HL-60 (cell line): ENCODE results near the gene ABCD1.

ENCODE experiments used
- DNase-seq, 2 experiments: peaks; one replicate each; pipeline ENCODE4 v3.0.0-alpha.2; 2010 to 2020; ENCODE audit warnings: low read depth in 1 of 2, low spot score in 1 of 2
- H3K27ac ChIP-seq: fragments of 250-450 bp; sonication (Bioruptor Pico); replicated peaks from 2 replicates; pipeline ENCODE4 v1.5.1; 2020; ENCODE audit warnings: mild to moderate bottlenecking, moderate library complexity
- H3K27me3 ChIP-seq: fragments of 250-450 bp; sonication (Bioruptor Pico); 2 replicates; pipeline ENCODE4 v1.5.1; 2021; ENCODE audit warnings: mild to moderate bottlenecking, moderate library complexity; ENCODE audit not compliant: insufficient read depth, poor library complexity, severe bottlenecking
- H3K4me3 ChIP-seq: replicated peaks from 2 replicates; pipeline ENCODE4 v1.5.1; 2011; ENCODE audit warnings: mild to moderate bottlenecking, control low read depth, low read length; ENCODE audit not compliant: insufficient read depth
- CTCF ChIP-seq: IDR thresholded peaks from one replicate; pipeline ENCODE4 v1.5.1; 2011; ENCODE audit warnings: low read length, control low read depth, inconsistent platforms; ENCODE audit not compliant: insufficient read depth
- GABPA ChIP-seq: IDR thresholded peaks from 2 replicates; pipeline ENCODE4 v1.6.1; 2012; ENCODE audit warnings: low read depth
- POLR2AphosphoS5 ChIP-seq: IDR thresholded peaks from 2 replicates; pipeline ENCODE4 v1.6.1; 2012; ENCODE audit warnings: low read depth
- REST ChIP-seq: IDR thresholded peaks from 2 replicates; pipeline ENCODE4 v1.6.1; 2012; ENCODE audit warnings: low read depth; ENCODE audit not compliant: insufficient replicate concordance
- SPI1 ChIP-seq: IDR thresholded peaks from 2 replicates; pipeline ENCODE4 v1.6.1; 2012; ENCODE audit warnings: low read depth, mild to moderate bottlenecking, borderline replicate concordance

The ABCD1 gene

GRCh38 chrX:153735274-153735673 lies 10.6 kb downstream of the ABCD1 start:
- DNase-seq: no peak
- no peaks in the 10 kb centered on the region for H3K27me3 ChIP-seq
- H3K27ac ChIP-seq: no peak overlapping the region
- H3K4me3 ChIP-seq: no peak overlapping the region
- TF ChIP-seq REST (no peak), CTCF (no peak), POLR2AphosphoS5 (no peak), GABPA (no peak), SPI1 (no peak)

GRCh38 chrX:153736071-153736820 lies 11.6 kb downstream of the ABCD1 start:
- Histone ChIP-seq H3K27me3 (no peaks in the 10 kb centered on the region), H3K27ac (no peak overlapping the region), H3K4me3 (no peak overlapping the region)
- TF ChIP-seq SPI1 (no peak), REST (no peak), CTCF (no peak), GABPA (no peak)
- no peak for DNase-seq

- no peak overlapping the region for H3K27ac ChIP-seq
- DNase-seq: no peak
- H3K4me3 ChIP-seq: no peak overlapping the region
- TF ChIP-seq POLR2AphosphoS5: no peak
- TF ChIP-seq SPI1: no peak
- TF ChIP-seq GABPA: no peak
- TF ChIP-seq CTCF: no peak
- TF ChIP-seq REST: no peak
- H3K27me3 ChIP-seq: no peaks in the 10 kb centered on the region
Observed at GRCh38 chrX:153736871-153737441, 12.3 kb downstream of the ABCD1 start.
